ENCODE measurements around the gene HIF3A.

DNA sequence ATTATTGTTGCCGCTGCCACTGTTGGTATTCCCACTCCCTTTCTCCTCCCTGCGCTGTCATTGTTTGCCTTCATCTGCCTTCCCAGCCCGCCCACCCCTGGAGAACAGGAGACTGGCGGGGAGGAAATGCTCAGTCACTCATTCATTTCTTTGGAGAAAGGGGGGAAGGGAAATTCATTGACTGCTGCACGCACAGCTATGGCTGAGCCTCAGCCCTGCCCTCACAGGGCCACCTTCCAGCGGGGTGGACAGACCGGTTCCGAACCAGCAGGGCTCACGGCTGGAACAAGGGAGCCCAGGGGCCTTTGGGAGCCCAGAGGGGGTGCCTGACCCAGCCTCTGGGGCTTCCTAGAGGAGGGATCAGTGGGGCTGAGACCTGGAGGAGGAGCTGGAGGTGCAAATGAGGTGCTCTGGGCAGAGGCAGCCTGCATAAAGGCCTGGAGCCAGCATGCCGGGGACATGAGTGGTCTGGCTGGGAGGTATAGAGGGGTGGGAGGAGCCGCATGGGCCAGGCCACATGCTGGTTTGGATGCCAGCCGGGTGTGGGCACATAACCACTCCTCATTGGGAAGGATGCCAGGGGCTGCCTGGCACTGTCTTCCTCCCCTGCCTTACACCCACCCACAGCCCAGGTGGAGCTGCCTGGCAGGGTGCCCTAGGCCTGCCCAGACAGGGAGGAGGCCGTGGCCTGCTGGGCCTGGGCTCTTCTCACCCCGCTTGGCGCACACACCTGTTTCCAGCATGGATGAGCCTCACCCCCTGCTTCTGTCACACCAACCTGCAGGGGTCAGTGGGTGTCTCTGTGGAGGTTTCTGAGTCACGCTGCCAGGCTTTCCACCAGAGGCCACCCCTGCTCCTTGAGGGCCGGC lies 76.9 kb downstream of the HIF3A start:
- TF ChIP-seq, protein P1, sequence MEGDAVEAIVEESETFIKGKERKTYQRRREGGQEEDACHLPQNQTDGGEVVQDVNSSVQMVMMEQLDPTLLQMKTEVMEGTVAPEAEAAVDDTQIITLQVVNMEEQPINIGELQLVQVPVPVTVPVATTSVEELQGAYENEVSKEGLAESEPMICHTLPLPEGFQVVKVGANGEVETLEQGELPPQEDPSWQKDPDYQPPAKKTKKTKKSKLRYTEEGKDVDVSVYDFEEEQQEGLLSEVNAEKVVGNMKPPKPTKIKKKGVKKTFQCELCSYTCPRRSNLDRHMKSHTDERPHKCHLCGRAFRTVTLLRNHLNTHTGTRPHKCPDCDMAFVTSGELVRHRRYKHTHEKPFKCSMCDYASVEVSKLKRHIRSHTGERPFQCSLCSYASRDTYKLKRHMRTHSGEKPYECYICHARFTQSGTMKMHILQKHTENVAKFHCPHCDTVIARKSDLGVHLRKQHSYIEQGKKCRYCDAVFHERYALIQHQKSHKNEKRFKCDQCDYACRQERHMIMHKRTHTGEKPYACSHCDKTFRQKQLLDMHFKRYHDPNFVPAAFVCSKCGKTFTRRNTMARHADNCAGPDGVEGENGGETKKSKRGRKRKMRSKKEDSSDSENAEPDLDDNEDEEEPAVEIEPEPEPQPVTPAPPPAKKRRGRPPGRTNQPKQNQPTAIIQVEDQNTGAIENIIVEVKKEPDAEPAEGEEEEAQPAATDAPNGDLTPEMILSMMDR (IDR thresholded peaks at IDR 0.05; ENCODE audit: insufficient read depth, low read depth, low read length) = no peak
- TF ChIP-seq EZH2 (IDR thresholded peaks at IDR 0.05; ENCODE audit: insufficient read depth, low read length) = no peak

Measured in astrocyte (in vitro differentiated cells and primary cell).